IMR-90 (cell line): Measurements from ENCODE around the gene TRAF4. TPM values are rescaled to one million over a fixed set of nuclear protein-coding genes. Genes with fewer than 3 reads are reported as not detected.

ENCODE experiments used
- ATAC-seq: fragments of 200-7000 bp; cut with Tn5 transposase; 2 replicates; pipeline ENCODE4 v1.9.1; 2020; ENCODE audit warnings: low read depth, mild to moderate bottlenecking, moderate library complexity
- BruUV-seq: library from RNA; stranded (reverse); fragments of 400-500 nt; replicated peaks from 2 replicates; lab custom pipeline; 2021; lab: Mats Ljungman, UMichigan
- CTCF ChIA-PET: fragments of 300-600 bp; formaldehyde crosslinking; extraction: SDS; loops from one replicate; lab custom pipeline; 2021; ENCODE audit warnings: antibody characterized with exemption; lab: Yijun Ruan, JAX
- POLR2A ChIA-PET: fragments of 300-600 bp; sonication (Branson Sonifier 250); formaldehyde crosslinking; loops from one replicate; lab custom pipeline; 2022; ENCODE audit warnings: antibody characterized with exemption; ENCODE audit not compliant: unreplicated experiment; lab: Charles Lee
- DNase-seq: peaks from one replicate; pipeline ENCODE4 v3.0.0; 2013
- H2AFZ ChIP-seq: replicated peaks from 2 replicates; pipeline ENCODE3; 2013; ENCODE audit warnings: low read length, mild to moderate bottlenecking; ENCODE audit not compliant: poor library complexity
- H2AK5ac ChIP-seq: 2 replicates; pipeline ENCODE4 v1.6.1; 2013; ENCODE audit warnings: low read depth, low read length, inconsistent platforms
- H2AK9ac ChIP-seq: replicated peaks from 2 replicates; pipeline ENCODE3; 2013; ENCODE audit warnings: mild to moderate bottlenecking, low read depth, low read length, moderate library complexity; ENCODE audit not compliant: poor library complexity
- H2BK120ac ChIP-seq: 2 replicates; pipeline ENCODE4 v1.6.1; 2013; ENCODE audit warnings: low read depth, low read length, inconsistent platforms
- H2BK15ac ChIP-seq: 3 replicates; pipeline ENCODE4 v1.6.1; 2013; ENCODE audit warnings: low read depth, low read length, inconsistent platforms
- H2BK20ac ChIP-seq: 2 replicates; pipeline ENCODE4 v1.6.1; 2013; ENCODE audit warnings: low read depth, mild to moderate bottlenecking, inconsistent platforms, low read length, moderate library complexity
- H2BK5ac ChIP-seq: 2 replicates; pipeline ENCODE4 v1.6.1; 2013; ENCODE audit warnings: mild to moderate bottlenecking, low read depth, low read length, inconsistent platforms; ENCODE audit not compliant: poor library complexity, severe bottlenecking
- H3K14ac ChIP-seq: replicated peaks from 2 replicates; pipeline ENCODE4 v1.6.1; 2013; ENCODE audit warnings: low read depth, low read length, inconsistent platforms
- H3K18ac ChIP-seq: 2 replicates; pipeline ENCODE4 v1.6.1; 2013; ENCODE audit warnings: low read depth, low read length, control low read depth
- H3K23ac ChIP-seq: 2 replicates; pipeline ENCODE4 v1.6.1; 2013; ENCODE audit warnings: low read depth, low read length, inconsistent platforms
- H3K27ac ChIP-seq: 2 replicates; pipeline ENCODE4 v1.5.1; 2013; ENCODE audit warnings: mild to moderate bottlenecking, control low read depth, low read length; ENCODE audit not compliant: insufficient read depth
- H3K27me3 ChIP-seq: 2 replicates; pipeline ENCODE4 v1.6.1; 2013; ENCODE audit warnings: low read length; ENCODE audit not compliant: control insufficient read depth, insufficient read depth
- H3K36me3 ChIP-seq: 2 replicates; pipeline ENCODE4 v1.6.1; 2013; ENCODE audit warnings: low read length, mixed read lengths; ENCODE audit not compliant: control insufficient read depth, insufficient read depth
- H3K4ac ChIP-seq: 2 replicates; pipeline ENCODE4 v1.6.1; 2013; ENCODE audit warnings: low read depth, low read length, inconsistent platforms
- H3K4me1 ChIP-seq: 2 replicates; pipeline ENCODE4 v1.6.1; 2013; ENCODE audit warnings: low read length, mixed read lengths; ENCODE audit not compliant: control insufficient read depth, insufficient read depth
- H3K4me2 ChIP-seq: 2 replicates; pipeline ENCODE4 v1.6.1; 2013; ENCODE audit warnings: low read depth, mild to moderate bottlenecking, control low read depth, low read length, moderate library complexity
- H3K4me3 ChIP-seq: 2 replicates; pipeline ENCODE4 v1.5.1; 2013; ENCODE audit warnings: low read depth, mild to moderate bottlenecking, control low read depth, low read length, moderate library complexity; ENCODE audit not compliant: insufficient read depth
- H3K56ac ChIP-seq: 2 replicates; pipeline ENCODE4 v1.6.1; 2013; ENCODE audit warnings: low read length, inconsistent platforms; ENCODE audit not compliant: insufficient read depth; ENCODE audit errors: extremely low read depth
- H3K79me1 ChIP-seq, 2 experiments: 2 replicates each; pipeline ENCODE4 v1.6.1; 2013; ENCODE audit warnings: low read length in 2 of 2, inconsistent platforms in 1 of 2, low read depth in 1 of 2
- H3K9ac ChIP-seq: 2 replicates; pipeline ENCODE4 v1.6.1; 2013; ENCODE audit warnings: low read depth, low read length, control low read depth
- H3K9me1 ChIP-seq: 2 replicates; pipeline ENCODE4 v1.6.1; 2013; ENCODE audit warnings: low read length, inconsistent platforms; ENCODE audit not compliant: insufficient read depth
- H3K9me3 ChIP-seq: 2 replicates; pipeline ENCODE4 v1.6.1; 2013; ENCODE audit warnings: low read length; ENCODE audit not compliant: control insufficient read depth, insufficient read depth
- H4K20me1 ChIP-seq: 2 replicates; pipeline ENCODE4 v1.6.1; 2013; ENCODE audit warnings: low read length, inconsistent platforms; ENCODE audit not compliant: insufficient read depth
- H4K5ac ChIP-seq: 2 replicates; pipeline ENCODE4 v1.6.1; 2013; ENCODE audit warnings: mild to moderate bottlenecking, low read depth, low read length, control low read depth
- H4K8ac ChIP-seq, 2 experiments: 2 replicates each; pipeline ENCODE4 v1.6.1; 2013; ENCODE audit warnings: low read depth in 2 of 2, low read length in 2 of 2, control low read depth in 1 of 2, inconsistent platforms in 1 of 2
- H4K91ac ChIP-seq: 2 replicates; pipeline ENCODE4 v1.6.1; 2013; ENCODE audit warnings: low read depth, low read length, inconsistent platforms; ENCODE audit not compliant: insufficient read depth
- BHLHE40 ChIP-seq: fragments of 150-350 bp; IDR thresholded peaks from 2 replicates; pipeline ENCODE4 v1.6.1; 2016; ENCODE audit warnings: mild to moderate bottlenecking, low read depth, low read length
- CEBPB ChIP-seq: IDR thresholded peaks from 2 replicates; pipeline ENCODE4 v1.6.1; 2012; ENCODE audit warnings: low read depth, low read length, improper control_type of control experiment
- CHD1 ChIP-seq: IDR thresholded peaks from 2 replicates; pipeline ENCODE4 v1.6.1; 2012; ENCODE audit warnings: low read depth, low read length, improper control_type of control experiment
- FOS ChIP-seq: fragments of 150-350 bp; IDR thresholded peaks from 2 replicates; pipeline ENCODE4 v1.6.1; 2016; ENCODE audit warnings: low read depth, low read length
- RAD21 ChIP-seq: IDR thresholded peaks from 2 replicates; pipeline ENCODE4 v1.6.1; 2012; ENCODE audit warnings: low read length, improper control_type of control experiment
- RCOR1 ChIP-seq: IDR thresholded peaks from 2 replicates; pipeline ENCODE4 v1.6.1; 2012; ENCODE audit warnings: mild to moderate bottlenecking, low read length, improper control_type of control experiment; ENCODE audit not compliant: insufficient replicate concordance
- SMC3 ChIP-seq: fragments of 150-350 bp; IDR thresholded peaks from 2 replicates; pipeline ENCODE4 v1.6.1; 2016; ENCODE audit warnings: low read depth, mild to moderate bottlenecking, antibody characterized with exemption, low read length, moderate library complexity
- USF2 ChIP-seq: fragments of 150-350 bp; IDR thresholded peaks from 2 replicates; pipeline ENCODE4 v1.6.1; 2017; ENCODE audit warnings: mild to moderate bottlenecking, antibody characterized with exemption, low read length, low read depth
- WGBS, 2 experiments: methylation state at CpG; one replicate each; pipeline versions ENCODE4 v1.1.5 to v1.1.7; 2013; ENCODE audit warnings: missing lambda C conversion rate in 2 of 2; ENCODE audit not compliant: insufficient read length in 1 of 2; ENCODE audit errors: extremely low coverage in 2 of 2; 5-methylcytosine and 5-hydroxymethylcytosine counted together
- dilution Hi-C: fragments of 300-500 bp; cut with HindIII; formaldehyde crosslinking; loops from one replicate; pipeline ENCODE4 v1.14.3; 2018; ENCODE audit warnings: low sequenced_read_pairs; ENCODE audit not compliant: unreplicated experiment
- in situ Hi-C: fragments of 300-500 bp; cut with MboI; formaldehyde crosslinking; loops from 3 replicates; pipeline ENCODE4 v1.14.3; 2019; ENCODE audit warnings: low sequenced_read_pairs, inconsistent platforms, mixed read lengths
- intact Hi-C: fragments of 100-400 bp; cut with micrococcal nuclease; formaldehyde crosslinking; loops from 2 replicates; pipeline ENCODE4 v1.10.0; 2022
- polyA plus RNA-seq, 3 experiments: library from polyadenylated mRNA; depleted of rRNA; stranded (reverse); fragments of >200 nt; gene quantifications; 2 replicates each; pipeline ENCODE4 v1.2.3, GENCODE V29; 2012; ENCODE audit warnings: low replicate concordance in 1 of 3
- total RNA-seq: library from RNA; depleted of rRNA; stranded (reverse); fragments of >200 nt; gene quantifications from 2 replicates; pipeline ENCODE4 v1.2.3, GENCODE V29; 2012

The TRAF4 gene
- total and polyA plus RNA-seq, 2 of the 4 experiments (the other 2 are of a cell fraction) = 36.9 to 63.2 TPM

- H4K20me1 ChIP-seq = peaks cover 3% of the 10 kb centered on the region
- H4K5ac ChIP-seq = no peak overlapping the region
- no peak overlapping the region for H3K4ac ChIP-seq
- peaks cover 0 to 12% of the 10 kb centered on the region in 2 experiments; a peak in 1 of 4 replicates for H3K79me1 ChIP-seq
- no peak overlapping the region for H3K23ac ChIP-seq
- H3K4me1 ChIP-seq = peaks cover 5% of the 10 kb centered on the region; the same call in 1 of the 2 replicates
- ChIA-PET POLR2A (no interaction called here), CTCF (no interaction called here)
- in situ Hi-C loops = loop anchor here (10.0 kb wide), 1 partner anchor 366 kb away; no protein-coding TSS in a partner anchor
- no peak overlapping the region for H3K9ac ChIP-seq
- no peak overlapping the region for H2BK15ac ChIP-seq
- ATAC-seq = no peak
- no peak overlapping the region for H3K4me3 ChIP-seq
- no peak overlapping the region for H3K14ac ChIP-seq
- BruUV-seq = no TSS peak
- no peak overlapping the region for H4K8ac ChIP-seq
- no peaks in the 10 kb centered on the region for H3K27me3 ChIP-seq
- no peak overlapping the region for H2BK120ac ChIP-seq
- H2BK5ac ChIP-seq = no peak overlapping the region
- H2AK9ac ChIP-seq = no peak overlapping the region
- dilution Hi-C loops = no loop called here
- no peak overlapping the region for H3K4me2 ChIP-seq
- H4K91ac ChIP-seq = no peak overlapping the region
- H3K9me1 ChIP-seq = 0 out of 2 replicates have a peak, but pooled peaks cover 9% of the 10 kb centered on the region
- H3K56ac ChIP-seq = no peak overlapping the region
- H3K27ac ChIP-seq = no peak overlapping the region
- no peaks in the 10 kb centered on the region for H3K9me3 ChIP-seq
- no peaks in the 10 kb centered on the region for H3K36me3 ChIP-seq
- no peak for DNase-seq
- H2BK20ac ChIP-seq = no peak overlapping the region
- no peak overlapping the region for H3K18ac ChIP-seq
- TF ChIP-seq SMC3 = no peak
- TF ChIP-seq CHD1 = no peak
- TF ChIP-seq FOS = no peak
- no peak for TF ChIP-seq RCOR1
- TF ChIP-seq USF2 = no peak
- TF ChIP-seq CEBPB = no peak
- TF ChIP-seq RAD21 = no peak
- TF ChIP-seq BHLHE40 = no peak
- H2AK5ac ChIP-seq = no peak overlapping the region
- peak overlapping the region; percentile 3 for H2AFZ ChIP-seq
- WGBS, 2 experiments = 91 to 100% methylated on average over 1 to 4 of the region's 10 CpGs
- intact Hi-C loops = no loop called here
Measured at GRCh38 chr17:28738680-28739384, 5.0 kb upstream of the TRAF4 start.
